Sigmoid colon (tissue), 4 donors: Measurements from ENCODE around the gene TMEM200C.

Source experiments
- EP300 ChIP-seq, 4 donors: sonication (generic); formaldehyde crosslinking; IDR thresholded peaks; one replicate each; pipeline ENCODE4 v1.6.1; 2017; ENCODE audit warnings: antibody characterized with exemption in 4 of 4
- POLR2A ChIP-seq, 2 donors: fragments of 450-650 bp; IDR thresholded peaks; one replicate each; pipeline ENCODE4 v1.6.1; 2016; ENCODE audit warnings: antibody characterized with exemption in 2 of 2, mild to moderate bottlenecking in 2 of 2, moderate library complexity in 2 of 2
- TF ChIP-seq, protein P1 (sequence below), 4 experiments: fragments of 450-650 bp in 3 of 4; fragments of 200-600 bp in 1 of 4; IDR thresholded peaks; one replicate each; pipeline ENCODE4 v1.5.1; 2016 to 2019; ENCODE audit warnings: antibody characterized with exemption in 4 of 4, mild to moderate bottlenecking in 3 of 4, moderate library complexity in 2 of 4

DNA sequence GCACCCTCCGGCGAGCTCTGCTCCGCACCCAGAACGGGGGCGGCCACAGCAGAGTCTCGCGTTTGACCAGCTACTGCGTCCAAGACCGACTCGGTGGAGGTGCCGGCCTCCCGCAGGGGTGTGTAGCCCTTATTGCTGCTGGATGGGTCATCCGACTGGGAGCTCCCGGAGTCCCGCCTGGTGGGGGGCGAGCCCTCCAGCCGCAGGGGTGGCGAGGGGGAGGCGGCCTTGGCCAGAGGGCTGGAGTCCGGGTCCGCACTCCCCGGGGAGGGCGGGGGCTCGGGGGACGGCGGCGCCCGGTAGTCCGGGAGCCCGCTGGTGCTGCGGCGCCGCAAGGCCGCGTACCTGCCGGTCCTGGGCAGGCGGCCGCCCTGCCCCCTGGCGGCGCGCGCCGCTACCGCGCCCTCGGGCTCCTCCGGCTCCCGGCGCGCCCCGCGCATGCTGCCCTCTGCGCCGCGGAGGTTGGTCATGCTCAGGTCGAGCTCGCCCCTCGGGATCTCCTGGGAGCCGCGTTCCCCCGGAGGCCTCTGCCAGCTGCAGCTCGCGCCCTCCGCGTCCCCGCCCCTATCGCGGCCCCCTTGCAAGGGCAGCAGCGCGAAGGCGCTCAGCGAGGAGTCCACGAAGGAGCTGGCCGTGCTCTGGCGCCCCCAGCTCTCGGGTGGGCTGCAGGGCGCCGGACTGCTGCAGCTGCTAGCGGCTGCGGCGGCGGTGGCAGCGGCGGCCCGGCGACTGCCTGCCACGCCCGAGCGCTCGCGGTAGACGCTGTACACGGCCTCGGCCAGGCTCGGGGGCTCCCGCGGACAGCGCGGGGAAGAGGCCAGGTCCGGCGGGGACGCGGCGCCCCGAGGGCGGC, 4.8 kb downstream of the TMEM200C start:
- TF ChIP-seq, protein P1, sequence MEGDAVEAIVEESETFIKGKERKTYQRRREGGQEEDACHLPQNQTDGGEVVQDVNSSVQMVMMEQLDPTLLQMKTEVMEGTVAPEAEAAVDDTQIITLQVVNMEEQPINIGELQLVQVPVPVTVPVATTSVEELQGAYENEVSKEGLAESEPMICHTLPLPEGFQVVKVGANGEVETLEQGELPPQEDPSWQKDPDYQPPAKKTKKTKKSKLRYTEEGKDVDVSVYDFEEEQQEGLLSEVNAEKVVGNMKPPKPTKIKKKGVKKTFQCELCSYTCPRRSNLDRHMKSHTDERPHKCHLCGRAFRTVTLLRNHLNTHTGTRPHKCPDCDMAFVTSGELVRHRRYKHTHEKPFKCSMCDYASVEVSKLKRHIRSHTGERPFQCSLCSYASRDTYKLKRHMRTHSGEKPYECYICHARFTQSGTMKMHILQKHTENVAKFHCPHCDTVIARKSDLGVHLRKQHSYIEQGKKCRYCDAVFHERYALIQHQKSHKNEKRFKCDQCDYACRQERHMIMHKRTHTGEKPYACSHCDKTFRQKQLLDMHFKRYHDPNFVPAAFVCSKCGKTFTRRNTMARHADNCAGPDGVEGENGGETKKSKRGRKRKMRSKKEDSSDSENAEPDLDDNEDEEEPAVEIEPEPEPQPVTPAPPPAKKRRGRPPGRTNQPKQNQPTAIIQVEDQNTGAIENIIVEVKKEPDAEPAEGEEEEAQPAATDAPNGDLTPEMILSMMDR (IDR thresholded peaks at IDR 0.05), result peak in 1 of 4 experiments; percentile 57
- TF ChIP-seq POLR2A (IDR thresholded peaks at IDR 0.05) (no peak), EP300 (IDR thresholded peaks at IDR 0.05) (no peak)
